HG03460 (cell line): ENCODE data around the gene ATXN3L.

Source experiments
- ATAC-seq: cut with Tn5 transposase; IDR thresholded peaks from one replicate; pipeline ENCODE4 v1.9.1; 2021; ENCODE audit not compliant: unreplicated experiment

The ATXN3L gene

DNA sequence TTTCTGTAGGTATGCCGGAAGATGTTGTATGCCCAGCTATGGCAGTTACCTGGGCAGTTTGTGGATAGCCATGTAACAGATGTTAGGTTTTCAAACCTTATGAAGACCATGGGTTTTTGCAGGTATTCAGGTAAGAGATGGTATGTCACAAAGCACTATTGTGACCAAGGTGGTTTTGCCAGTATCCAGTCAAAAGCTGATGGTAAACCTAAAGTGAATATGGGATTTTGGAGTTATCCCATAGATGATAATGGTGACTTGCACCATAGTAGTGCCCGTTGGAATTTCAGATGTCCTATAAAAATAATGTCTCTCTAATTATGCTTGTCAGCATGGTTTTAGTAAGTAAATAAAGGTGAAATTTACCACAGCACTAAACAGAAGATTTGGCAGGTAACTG, at the start of gene ATXN3L:
TSS of gene ATXN3L (minus strand) at position 101 of the 400 bp plus-strand sequence. CDS start 119 bp downstream, outside the sequence.
- no peak for ATAC-seq

DNA sequence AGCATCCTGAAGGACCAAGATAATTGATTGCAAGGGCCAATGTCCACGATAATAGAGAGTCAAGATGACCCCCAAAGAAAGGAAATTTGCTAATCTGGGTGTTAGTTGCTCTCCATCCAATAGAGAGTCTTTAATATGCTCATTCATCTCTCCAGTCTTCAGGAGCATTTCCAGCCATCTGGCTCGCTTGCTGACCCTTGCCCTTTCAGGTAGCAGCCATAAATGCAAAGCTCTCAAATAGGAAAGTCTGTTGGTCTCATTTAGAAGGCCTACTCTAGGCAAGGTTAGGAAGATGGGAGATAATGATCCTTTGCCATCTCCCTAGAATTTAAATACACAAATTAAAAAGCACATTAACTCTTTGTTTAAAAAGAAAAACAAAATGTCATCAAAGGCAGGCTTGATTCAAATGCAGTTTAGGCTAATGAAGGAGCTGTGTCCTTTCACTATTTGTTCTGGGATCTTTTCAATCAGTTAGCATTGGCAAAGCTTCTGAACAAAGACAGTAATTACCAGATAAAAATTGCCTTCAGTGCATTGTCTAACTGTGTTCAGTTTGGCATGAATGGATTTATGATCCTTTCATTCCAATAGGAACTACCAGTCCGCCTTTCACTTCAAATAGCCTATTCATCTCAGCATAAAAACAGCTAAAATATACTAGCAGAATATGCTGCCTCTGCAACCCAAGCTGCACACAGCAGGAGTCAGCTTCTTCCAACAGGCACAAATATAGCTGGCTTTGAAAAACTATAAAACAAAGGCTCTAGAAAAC, 49.6 kb upstream of the ATXN3L start:
- ATAC-seq: no peak

DNA sequence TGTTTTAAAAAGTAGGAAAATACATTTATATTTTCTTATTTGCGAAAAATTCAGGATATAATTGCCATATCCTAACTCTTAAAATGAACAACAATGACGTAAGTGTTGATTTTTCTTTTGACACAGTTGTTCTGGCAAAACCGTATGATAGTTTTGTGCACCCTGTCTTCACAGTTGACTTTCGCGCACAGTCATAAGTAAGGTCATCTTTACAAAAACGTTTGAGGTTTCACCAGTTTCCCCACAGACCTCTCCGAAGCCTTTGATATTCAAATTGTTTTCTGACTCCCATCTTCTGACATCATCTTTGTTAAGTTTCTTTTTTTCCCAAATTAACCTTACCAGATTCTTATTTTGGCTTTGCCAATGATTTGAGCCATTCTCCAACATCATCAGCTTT, 48.1 kb upstream of the ATXN3L start:
- no peak for ATAC-seq

DNA sequence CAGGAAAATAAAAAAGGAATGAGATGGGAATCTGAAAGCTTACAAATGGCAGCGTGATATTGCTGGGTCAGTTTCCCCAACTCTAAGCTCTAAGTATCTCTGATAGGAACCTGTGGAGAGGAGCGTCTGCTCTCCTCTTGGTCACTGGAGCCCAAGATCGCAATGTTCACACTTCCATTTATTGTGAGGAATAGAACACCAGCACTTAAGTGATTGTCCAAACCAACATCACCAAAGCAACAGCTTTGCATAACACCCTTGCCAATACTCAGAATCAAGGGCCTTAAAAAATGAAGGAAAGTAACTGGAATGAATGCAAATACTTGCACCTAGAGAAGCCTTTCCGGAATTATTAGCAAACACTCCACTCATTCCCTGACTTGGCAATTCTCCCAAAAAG, 46.8 kb upstream of the ATXN3L start:
- no peak for ATAC-seq

DNA sequence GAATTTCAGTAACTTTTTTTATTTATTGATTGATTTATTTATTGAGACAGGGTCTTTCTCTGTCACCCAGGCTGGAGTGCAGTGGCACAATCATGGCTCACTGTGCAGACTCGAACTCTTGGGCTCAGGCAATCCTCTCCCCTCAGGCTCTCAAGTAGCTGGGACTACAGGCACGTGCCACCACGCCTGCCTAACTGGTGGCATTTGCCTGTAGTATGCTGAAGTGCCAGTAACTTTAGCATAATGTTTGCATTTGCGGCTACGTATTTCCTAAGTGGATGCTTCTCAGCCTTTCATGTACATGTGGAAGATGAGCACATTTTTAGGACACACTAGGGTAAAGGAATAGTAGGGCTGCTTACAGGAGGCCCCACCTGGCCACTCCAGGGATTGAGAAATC, 45.3 kb upstream of the ATXN3L start:
- ATAC-seq: no peak

DNA sequence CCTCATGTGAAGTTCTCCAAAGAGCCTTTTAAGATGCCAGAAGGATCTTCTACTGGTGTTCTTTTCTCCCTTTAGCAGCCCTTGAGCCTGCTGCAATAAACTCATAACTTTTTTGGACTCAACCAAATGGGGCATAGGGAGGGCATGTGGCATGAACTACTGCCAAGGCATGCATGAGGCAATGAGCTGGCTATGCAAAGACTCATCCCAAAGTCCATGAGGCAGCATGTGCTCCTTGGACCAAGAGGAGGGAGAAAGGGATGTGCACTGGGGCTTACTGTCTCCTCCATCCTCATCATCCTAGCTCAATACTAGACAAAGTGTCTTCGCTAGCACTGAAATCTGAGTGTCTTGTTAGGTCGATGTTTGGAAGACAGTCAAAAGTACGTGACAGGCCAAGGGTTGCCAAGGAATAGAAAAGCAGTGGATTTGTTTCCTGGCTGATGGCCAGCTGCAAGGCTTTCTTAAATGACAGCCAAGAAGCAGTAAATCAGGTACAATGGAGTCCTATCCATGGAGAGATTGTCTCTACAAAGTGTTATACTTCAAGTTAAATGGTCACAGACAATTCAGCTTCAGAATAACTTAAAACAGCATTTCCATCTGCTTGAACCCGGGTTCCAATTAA, 44.5 kb upstream of the ATXN3L start:
- no peak for ATAC-seq

DNA sequence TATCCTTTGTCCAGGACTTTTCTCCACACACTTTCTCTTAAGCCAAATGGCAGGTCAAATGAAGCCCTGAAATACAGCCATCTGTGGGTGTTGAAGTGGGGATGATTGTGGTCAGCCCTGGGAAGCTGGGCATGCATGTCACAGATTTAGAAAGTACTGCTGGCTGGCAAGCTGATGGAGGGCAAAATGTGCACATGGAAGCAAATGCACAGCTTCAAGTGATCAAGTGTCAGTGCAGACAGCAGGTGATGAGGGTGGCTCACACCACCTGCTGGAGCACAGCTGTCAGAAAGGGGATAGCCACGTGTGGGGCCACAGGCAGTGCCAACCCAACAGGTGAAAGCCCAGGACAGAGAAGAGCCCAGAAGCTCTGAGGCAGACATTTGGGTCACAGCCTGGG, 40.3 kb upstream of the ATXN3L start:
- ATAC-seq: no peak

DNA sequence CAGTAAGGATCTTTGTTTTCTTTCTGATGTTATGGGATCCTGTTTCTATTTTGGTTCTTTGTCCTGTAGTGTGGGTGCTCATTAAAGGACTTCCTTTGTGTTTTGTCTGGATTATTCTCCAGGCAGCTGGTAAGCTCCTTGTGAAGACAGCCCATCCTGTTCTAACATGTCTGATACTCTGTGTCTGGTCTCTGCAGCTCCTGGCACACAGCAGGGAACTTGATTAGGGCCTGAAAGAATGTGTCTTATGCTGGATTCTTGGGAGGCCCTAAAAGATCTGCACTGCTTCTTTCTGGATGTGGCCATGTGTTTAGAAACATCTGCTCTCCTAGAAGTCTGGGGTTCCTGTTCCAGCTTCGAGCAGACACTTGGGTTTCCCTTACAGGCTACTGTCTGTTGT, 38.1 kb upstream of the ATXN3L start:
- no peak for ATAC-seq

DNA sequence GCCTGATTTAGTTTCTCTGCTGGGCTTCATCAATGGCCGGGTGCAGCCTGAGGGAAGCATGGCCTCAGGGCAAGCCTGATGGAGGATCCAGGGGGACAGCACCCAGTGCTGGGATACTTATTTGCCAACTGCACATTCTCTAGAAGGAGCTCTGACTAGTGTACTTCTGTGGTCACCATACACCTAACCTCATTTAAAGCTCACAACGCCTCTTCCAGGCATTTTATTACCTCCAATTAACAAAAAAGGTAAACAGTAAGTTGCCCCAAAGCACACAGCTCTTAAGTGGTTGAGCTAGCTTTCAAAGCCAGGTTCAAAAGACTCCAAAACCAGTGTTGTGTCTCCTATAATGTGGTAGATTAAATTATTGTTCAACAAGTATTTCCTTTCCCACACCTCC, 26.8 kb upstream of the ATXN3L start:
- ATAC-seq: no peak

DNA sequence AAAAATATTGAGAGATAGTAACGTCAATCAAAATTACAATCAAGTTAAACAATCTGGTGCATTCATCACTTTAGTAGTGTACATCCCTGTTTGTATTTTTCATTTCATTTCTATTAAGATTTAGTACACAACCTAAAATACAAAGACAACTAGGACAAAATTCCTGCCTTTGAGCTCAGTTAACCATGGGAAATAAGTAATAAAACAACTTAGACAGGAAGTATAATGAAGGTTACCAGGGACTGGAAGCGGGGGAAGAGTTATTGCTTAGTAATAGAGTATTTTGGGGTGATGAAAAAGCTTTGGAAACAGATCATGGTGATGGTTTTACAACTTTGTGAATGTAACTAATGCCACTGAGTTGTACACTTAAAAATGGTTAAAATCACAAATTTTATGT, 25.6 kb upstream of the ATXN3L start:
- no peak for ATAC-seq

DNA sequence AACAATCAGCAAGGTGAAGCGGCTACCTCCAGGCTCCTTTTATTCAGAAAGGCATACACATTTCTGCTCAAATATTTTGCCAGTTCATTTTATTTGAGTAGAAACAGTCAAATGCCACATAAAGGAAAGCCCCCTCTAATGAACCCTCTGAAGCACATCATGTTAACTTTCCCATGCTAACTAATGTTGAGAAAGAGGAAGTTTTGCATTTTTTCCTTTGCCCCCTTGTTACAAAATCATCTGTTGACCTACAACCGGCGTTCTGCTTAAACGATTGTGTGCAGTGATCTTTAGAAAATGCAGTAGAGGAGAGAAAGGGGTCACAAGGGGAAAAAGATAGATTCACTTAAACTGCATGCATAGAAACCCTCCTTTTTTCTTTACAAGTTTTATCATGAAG, 25.2 kb upstream of the ATXN3L start:
- no peak for ATAC-seq

DNA sequence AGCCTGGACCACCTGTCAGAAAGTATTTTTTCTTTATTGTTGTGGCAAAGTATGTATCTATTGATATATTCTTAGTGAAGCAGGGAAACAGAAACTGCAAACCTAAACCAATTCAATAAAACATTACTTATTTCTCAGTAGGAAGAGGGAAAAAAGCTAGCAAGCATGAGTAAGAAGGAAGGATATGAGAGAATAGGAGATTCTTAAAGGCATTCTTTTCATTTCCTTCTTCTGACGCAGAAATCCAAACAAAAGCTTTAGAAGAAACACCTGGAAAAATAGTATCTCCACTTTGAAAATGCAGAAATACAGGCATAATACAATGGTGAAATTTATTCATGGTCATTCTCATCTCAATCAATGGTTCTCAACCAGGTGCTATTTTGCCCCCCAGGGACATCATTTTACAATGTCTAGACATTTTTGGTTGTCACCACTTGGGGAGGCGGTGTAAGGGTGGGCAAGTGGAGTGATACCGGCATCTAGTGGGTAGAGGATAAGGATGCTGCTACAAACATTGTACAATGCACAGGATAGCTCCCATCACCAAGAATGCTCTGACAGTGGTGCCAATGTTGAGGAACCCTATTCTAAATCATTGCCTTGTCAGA, 21.7 kb upstream of the ATXN3L start:
- ATAC-seq: no peak

DNA sequence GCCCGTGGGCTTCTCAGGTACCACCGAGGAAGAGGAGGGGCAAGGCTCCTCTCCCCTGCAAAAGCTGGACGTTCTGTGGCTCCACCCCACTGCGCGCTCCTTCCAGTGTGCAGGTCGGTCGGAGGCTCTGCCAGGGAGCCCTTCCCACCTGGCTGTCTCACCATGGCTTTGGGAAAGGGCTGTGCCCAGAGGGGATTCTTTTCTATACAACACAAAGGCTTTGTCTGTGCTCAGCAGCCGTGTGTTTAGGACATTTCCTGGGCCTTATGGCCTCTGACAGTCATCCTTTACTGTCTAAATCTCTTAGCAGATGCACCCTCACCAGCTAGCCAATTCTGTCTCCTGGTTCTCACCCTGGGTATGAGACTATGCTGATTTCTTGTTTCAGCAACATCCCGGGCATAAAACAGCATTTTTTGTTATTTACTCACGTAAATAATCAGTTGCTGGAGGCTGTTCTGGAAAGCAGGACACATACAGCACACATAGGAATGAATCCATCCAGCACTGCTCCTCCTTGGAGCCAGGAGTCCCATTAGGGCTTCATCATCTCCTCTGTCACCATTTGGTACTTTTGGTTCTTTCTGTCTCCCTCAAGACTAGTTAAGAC, 20.4 kb upstream of the ATXN3L start:
- no peak for ATAC-seq

DNA sequence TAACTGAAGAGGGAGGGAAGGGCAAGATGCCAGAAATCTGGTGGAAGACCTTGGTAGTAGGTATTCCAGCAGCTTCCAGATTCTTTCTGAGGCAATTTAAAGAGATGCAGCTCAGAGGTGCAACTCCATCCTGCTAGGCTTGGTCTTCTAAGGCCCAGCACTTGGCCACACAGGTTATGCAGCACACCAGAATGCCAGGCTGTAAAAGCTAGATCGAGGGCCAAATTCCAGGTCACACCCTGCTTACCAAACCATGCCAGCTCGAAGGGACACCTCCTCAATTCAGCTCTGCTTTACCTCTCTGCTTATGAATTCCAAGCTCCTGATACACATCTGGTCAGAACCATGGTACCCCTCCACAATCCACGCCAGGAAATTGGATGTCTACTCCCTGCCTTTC, 19.8 kb upstream of the ATXN3L start:
- no peak for ATAC-seq

DNA sequence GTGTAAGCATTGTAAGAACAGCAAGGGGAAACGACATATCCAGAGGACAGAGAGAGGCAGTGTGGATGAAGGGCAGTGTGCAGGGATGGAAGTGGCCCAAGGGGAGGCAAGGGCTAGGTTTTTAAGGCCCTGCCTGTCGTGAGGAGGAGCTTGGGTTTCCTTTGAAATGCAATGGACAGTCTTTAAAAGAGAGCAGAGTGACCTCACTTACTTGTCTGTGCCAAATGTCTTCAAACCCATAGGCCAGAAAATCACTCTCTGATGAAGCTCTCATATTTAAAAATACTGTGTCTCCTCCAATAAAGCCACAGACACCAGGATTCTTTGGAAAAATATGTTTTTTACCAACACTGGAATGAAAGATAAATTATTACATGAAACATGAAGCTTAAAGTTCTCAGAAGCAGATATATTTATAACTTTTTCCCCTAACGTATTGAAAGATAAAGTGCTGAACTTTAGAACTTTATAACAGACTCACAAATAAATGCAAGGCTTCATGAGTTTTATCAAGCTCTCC, 19.2 kb upstream of the ATXN3L start:
- ATAC-seq: no peak

DNA sequence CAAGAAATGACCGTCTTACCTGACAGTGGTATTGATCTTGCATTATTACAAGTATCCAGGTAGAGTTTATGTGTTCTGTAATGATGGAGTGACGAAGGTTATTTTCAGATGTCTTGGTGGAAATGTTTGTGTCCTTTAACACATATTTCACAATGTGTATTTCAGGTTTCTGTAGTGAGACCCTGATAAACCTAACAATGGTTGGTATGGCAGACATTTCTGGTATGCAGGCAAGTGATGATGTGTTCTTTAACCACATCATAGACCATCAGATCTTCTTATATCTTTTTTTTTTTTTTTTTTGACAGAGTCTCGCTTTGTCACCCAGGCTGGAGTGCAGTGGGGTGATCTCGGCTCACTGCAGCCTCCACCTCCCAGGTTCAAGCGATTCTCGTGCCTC, 14.6 kb upstream of the ATXN3L start:
- no peak for ATAC-seq

DNA sequence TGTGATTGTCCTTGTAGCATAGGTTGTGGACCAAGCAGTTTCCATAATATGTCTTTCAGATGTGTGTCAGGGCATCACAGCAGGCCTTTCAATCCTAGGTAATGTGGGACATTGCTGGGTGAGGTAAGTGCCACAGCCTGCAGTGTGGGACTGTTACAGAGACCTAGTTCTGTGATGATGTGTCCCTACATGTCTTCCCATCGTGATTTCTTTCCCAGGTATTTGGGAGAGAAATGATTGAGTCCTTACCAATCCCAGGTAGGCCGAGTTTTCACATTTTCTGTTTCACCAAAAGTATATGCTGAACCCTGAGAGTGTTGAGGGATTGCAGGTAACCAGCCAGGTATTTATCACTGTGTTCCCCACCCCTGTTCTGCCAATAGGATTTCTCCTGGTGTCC, 10.6 kb upstream of the ATXN3L start:
- ATAC-seq: no peak

DNA sequence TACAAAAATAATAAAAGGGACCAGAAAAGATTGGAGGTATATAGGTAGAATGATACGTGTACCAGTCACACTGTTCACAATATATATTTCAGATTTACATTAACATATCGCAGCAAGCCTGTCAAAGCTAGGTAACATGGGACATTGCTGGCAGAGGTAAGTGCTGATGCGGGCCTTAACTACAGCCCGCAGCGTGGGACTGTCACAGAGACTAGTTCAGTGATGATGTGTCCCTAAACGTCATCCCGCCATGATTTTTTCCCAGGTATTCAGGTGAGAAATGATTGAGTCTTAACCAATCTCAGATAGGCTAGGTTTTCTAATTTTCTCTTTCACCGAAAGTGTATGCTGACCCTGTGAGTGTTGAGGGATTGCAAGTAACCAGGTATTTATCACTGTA, 7.8 kb upstream of the ATXN3L start:
- ATAC-seq: no peak

DNA sequence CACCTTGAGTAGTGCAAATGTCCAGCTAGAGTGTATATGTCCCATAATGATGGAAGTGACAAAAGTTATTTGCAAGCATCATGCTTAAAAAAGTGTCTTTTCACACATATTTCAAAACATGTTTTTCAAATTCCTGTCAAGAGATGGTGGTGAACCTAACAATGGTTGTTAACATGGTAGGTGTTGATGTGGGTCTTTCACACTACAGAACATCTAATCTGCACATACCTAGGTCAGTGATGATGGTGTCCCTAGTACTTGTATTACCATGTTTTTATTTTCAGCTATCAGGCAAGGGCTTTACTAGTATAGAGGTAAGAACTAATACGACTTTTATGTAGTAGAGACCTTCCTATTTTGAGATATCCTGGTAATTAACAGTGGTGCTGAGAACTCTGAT, 3.4 kb upstream of the ATXN3L start:
- ATAC-seq: no peak

DNA sequence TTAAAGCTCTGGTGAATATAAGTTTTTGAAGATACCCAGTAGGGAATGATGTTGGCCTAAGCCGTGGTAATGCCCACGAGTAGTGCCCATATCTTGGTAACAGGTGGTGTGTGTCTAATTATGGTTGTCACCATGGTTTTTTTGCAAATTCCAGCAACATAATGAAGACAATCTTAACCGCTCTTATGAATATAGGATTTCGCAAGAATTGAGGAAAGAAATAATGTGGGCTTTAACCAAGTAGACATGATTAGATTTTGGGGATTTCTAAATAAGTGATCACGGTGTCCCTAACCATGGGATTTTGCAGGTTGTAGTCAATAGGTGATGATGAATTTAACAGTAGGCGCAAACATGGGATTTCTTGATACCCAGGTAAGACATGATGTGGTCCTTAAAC, 2.5 kb downstream of the ATXN3L start:
- no peak for ATAC-seq

DNA sequence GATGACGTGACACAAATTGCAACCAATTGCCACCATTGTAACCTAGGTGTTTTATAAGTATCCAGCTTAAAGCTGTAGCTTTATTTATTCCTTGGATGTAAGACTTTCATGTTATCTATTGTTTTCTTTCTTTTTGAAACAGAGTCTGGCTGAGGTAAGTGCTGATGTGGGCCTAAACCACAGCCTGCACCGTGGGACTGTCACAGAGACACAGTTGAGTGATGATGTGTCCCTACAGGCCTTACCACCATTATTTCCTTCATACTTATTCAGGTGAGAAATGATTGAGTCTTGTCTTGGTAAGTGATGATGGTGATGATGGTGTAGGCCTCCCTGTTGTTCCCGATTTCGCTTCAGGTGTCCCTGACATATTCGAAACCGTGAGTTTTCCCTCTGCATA, 8.3 kb downstream of the ATXN3L start:
- no peak for ATAC-seq

DNA sequence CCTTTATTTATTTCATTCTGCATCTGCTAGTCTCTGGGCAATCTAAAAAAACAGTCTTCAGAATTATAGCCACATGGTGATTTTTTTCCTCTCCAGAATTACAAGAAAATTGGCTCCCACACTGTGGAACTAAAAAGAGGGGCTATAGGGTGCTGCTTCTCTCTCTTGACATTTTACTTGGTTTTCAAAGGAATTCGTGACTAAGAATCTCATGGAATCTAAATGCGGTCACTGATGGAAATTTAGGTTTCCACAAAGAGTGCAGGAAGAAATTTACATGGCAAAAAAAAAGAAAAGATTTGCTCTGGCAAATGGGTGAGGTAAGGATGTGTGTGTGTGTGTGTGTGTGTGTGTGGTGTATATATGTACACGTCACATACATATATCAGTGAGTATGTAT, 10.2 kb downstream of the ATXN3L start:
- ATAC-seq: no peak
